Hepatocyte (in vitro differentiated cells): ENCODE data around the gene OPCML.

Experiments
- EZH2 ChIP-seq: fragments of 200-600 bp; sonication (generic); IDR thresholded peaks from 2 replicates; pipeline ENCODE4 v1.6.1; 2016; ENCODE audit warnings: antibody characterized with exemption, mild to moderate bottlenecking, borderline replicate concordance
- TF ChIP-seq, protein P1 (sequence below): fragments of 200-600 bp; sonication (generic); IDR thresholded peaks from 2 replicates; pipeline ENCODE4 v1.5.1; 2016; ENCODE audit warnings: antibody characterized with exemption, mild to moderate bottlenecking; ENCODE audit not compliant: poor library complexity

DNA sequence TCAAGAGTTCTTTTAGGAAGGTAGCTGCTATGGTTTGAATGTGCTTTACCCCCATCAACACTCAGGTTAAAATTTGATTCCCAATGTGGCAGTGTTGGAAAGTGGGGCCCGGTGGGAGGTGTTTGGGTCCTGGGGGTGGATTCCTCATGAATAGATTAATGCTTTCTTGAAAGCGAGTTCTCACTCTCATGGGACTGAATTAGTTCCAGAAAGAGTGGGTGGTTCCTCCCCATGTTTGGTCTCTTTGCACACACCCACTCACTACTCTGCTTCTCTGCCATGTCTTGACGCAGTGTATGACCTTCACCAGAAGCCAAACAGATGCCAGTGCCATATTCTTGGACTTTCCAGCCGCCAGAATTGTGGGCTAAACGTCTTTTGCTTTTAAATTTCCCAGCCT, 394.4 kb downstream of the OPCML start:
- TF ChIP-seq, protein P1, sequence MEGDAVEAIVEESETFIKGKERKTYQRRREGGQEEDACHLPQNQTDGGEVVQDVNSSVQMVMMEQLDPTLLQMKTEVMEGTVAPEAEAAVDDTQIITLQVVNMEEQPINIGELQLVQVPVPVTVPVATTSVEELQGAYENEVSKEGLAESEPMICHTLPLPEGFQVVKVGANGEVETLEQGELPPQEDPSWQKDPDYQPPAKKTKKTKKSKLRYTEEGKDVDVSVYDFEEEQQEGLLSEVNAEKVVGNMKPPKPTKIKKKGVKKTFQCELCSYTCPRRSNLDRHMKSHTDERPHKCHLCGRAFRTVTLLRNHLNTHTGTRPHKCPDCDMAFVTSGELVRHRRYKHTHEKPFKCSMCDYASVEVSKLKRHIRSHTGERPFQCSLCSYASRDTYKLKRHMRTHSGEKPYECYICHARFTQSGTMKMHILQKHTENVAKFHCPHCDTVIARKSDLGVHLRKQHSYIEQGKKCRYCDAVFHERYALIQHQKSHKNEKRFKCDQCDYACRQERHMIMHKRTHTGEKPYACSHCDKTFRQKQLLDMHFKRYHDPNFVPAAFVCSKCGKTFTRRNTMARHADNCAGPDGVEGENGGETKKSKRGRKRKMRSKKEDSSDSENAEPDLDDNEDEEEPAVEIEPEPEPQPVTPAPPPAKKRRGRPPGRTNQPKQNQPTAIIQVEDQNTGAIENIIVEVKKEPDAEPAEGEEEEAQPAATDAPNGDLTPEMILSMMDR = no peak
- TF ChIP-seq EZH2 = no peak
